ENCODE data around the gene EIF3K. TPM values are rescaled to one million over a fixed set of nuclear protein-coding genes. Genes with fewer than 3 reads are reported as not detected.

The EIF3K gene
- total and polyA plus RNA-seq, 2 of the 13 experiments (the other 11 are each of a cell fraction or from before 2014, with no cell fraction given): 179 to 258 TPM

DNA sequence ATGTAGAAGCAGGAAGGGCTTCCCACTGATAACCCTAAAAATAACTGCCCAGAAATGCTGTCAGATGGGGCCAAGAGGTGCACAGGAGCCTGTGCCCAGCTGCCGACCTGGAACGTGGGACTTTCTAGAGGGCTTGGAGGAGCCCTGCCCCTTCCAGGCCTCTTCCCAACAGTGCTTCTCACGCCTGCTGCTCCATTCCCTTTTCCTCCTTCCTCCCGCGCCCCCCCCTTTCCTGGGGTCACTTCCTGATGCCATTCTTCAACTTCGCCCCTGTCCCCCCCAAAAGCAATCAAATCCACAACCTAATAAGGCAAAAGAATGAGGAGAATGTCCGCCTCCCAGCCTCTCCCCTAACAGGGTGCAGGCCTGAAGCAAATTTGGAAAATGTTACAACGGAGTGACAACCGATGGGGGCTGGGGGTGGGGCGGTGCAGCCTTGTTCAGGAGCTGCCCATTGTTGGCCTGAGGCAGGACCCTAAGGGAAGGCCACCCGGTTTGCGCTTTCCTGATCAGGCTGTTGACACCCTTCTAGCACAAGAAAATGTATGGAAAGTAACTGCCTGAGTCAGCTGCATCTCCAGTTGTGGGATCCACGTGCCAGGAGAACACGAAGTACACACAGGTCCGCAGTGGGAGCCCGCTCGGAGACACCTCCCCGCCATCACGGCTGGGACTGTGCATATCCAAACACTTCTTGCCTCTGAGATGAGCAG, 47.1 kb downstream of the EIF3K start (continued):
- TF ChIP-seq, protein P1, sequence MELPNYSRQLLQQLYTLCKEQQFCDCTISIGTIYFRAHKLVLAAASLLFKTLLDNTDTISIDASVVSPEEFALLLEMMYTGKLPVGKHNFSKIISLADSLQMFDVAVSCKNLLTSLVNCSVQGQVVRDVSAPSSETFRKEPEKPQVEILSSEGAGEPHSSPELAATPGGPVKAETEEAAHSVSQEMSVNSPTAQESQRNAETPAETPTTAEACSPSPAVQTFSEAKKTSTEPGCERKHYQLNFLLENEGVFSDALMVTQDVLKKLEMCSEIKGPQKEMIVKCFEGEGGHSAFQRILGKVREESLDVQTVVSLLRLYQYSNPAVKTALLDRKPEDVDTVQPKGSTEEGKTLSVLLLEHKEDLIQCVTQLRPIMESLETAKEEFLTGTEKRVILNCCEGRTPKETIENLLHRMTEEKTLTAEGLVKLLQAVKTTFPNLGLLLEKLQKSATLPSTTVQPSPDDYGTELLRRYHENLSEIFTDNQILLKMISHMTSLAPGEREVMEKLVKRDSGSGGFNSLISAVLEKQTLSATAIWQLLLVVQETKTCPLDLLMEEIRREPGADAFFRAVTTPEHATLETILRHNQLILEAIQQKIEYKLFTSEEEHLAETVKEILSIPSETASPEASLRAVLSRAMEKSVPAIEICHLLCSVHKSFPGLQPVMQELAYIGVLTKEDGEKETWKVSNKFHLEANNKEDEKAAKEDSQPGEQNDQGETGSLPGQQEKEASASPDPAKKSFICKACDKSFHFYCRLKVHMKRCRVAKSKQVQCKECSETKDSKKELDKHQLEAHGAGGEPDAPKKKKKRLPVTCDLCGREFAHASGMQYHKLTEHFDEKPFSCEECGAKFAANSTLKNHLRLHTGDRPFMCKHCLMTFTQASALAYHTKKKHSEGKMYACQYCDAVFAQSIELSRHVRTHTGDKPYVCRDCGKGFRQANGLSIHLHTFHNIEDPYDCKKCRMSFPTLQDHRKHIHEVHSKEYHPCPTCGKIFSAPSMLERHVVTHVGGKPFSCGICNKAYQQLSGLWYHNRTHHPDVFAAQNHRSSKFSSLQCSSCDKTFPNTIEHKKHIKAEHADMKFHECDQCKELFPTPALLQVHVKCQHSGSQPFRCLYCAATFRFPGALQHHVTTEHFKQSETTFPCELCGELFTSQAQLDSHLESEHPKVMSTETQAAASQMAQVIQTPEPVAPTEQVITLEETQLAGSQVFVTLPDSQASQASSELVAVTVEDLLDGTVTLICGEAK (IDR thresholded peaks at IDR 0.05): no peak
- TF ChIP-seq, protein P1 (CRISPR knock-in tag; IDR thresholded peaks at IDR 0.05): no peak
- TF ChIP-seq SSRP1 (CRISPR knock-in tag; IDR thresholded peaks at IDR 0.05) (no peak), ZNF234 (CRISPR knock-in tag; conservative IDR thresholded peaks at IDR 0.05) (no peak), ZNF577 (CRISPR knock-in tag; IDR thresholded peaks at IDR 0.05; ENCODE audit: borderline replicate concordance, low read depth) (no peak), HOXD1 (CRISPR knock-in tag; IDR thresholded peaks at IDR 0.05) (no peak), HNRNPH1 (optimal IDR thresholded peaks at IDR 0.05; ENCODE audit: low read depth, low read length) (peak; percentile 45), CREB1 (IDR thresholded peaks at IDR 0.05) (no peak), CREB1 (CRISPR knock-in tag; IDR thresholded peaks at IDR 0.05) (no peak), ZNF441 (CRISPR knock-in tag; IDR thresholded peaks at IDR 0.05; ENCODE audit: borderline replicate concordance) (no peak), ZNF562 (CRISPR knock-in tag; IDR thresholded peaks at IDR 0.05; ENCODE audit: borderline replicate concordance) (no peak), SNAPC2 (CRISPR knock-in tag; IDR thresholded peaks at IDR 0.05) (no peak), TBX2 (CRISPR knock-in tag; IDR thresholded peaks at IDR 0.05; ENCODE audit: borderline replicate concordance) (0 out of 2 replicates have a peak, but pooled peaks have one; percentile 12), BRD4 (CRISPR knock-in tag; IDR thresholded peaks at IDR 0.05) (no peak), NCOA5 (CRISPR knock-in tag; IDR thresholded peaks at IDR 0.05) (no peak)
- TF ChIP-seq, protein P2, sequence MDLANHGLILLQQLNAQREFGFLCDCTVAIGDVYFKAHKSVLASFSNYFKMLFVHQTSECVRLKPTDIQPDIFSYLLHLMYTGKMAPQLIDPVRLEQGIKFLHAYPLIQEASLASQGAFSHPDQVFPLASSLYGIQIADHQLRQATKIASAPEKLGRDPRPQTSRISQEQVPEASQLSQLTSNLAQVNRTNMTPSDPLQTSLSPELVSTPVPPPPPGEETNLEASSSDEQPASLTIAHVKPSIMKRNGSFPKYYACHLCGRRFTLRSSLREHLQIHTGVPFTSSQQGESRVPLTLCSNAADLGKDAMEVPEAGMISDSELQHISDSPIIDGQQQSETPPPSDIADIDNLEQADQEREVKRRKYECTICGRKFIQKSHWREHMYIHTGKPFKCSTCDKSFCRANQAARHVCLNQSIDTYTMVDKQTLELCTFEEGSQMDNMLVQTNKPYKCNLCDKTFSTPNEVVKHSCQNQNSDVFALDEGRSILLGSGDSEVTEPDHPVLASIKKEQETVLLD (CRISPR knock-in tag; IDR thresholded peaks at IDR 0.05; ENCODE audit: low read depth): no peak
- TF ChIP-seq, protein P3, sequence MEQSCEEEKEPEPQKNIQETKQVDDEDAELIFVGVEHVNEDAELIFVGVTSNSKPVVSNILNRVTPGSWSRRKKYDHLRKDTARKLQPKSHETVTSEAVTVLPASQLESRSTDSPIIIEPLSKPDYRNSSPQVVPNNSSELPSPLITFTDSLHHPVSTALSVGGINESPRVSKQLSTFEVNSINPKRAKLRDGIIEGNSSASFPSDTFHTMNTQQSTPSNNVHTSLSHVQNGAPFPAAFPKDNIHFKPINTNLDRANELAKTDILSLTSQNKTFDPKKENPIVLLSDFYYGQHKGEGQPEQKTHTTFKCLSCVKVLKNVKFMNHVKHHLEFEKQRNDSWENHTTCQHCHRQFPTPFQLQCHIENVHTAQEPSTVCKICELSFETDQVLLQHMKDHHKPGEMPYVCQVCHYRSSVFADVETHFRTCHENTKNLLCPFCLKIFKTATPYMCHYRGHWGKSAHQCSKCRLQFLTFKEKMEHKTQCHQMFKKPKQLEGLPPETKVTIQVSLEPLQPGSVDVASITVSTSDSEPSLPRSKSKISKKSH (CRISPR knock-in tag; IDR thresholded peaks at IDR 0.05; ENCODE audit: borderline replicate concordance): no peak

Data from HepG2 (cell line).